Fibroblast of lung (primary cell): ENCODE data around the gene TBX15. TPM values are rescaled to one million over a fixed set of nuclear protein-coding genes. Genes with fewer than 3 reads are reported as not detected.

ENCODE experiments used
- DNase-seq, 2 donors: peaks; one replicate each; pipeline versions ENCODE4 v3.0.0 to v3.0.0-alpha.2; 2010; ENCODE audit warnings: low read depth in 2 of 2
- H2AFZ ChIP-seq: 2 replicates; pipeline ENCODE4 v1.5.1; 2012; ENCODE audit warnings: low read length, control low read depth, inconsistent platforms
- H3K27ac ChIP-seq: 2 replicates; pipeline ENCODE4 v1.5.1; 2011; ENCODE audit warnings: low read length, control low read depth; ENCODE audit not compliant: insufficient read depth
- H3K27me3 ChIP-seq: 2 replicates; pipeline ENCODE4 v1.5.1; 2011; ENCODE audit warnings: mild to moderate bottlenecking, low read length; ENCODE audit not compliant: control insufficient read depth, insufficient read depth
- H3K36me3 ChIP-seq: 2 replicates; pipeline ENCODE4 v1.5.1; 2011; ENCODE audit warnings: low read length; ENCODE audit not compliant: control insufficient read depth, insufficient read depth
- H3K4me1 ChIP-seq: 2 replicates; pipeline ENCODE4 v1.5.1; 2011; ENCODE audit warnings: low read length; ENCODE audit not compliant: control insufficient read depth, insufficient read depth; ENCODE audit errors: extremely low read depth
- H3K4me2 ChIP-seq: 2 replicates; pipeline ENCODE4 v1.5.1; 2011; ENCODE audit warnings: low read length, control low read depth; ENCODE audit not compliant: insufficient read depth; ENCODE audit errors: extremely low read depth
- H3K4me3 ChIP-seq, 4 experiments: fragments of 200-600 bp in 1 of 4; sonication (generic) in 1 of 4; replicated peaks in 1 of 4; 2 replicates each; pipeline ENCODE4 v1.5.1; 2011 to 2016; ENCODE audit warnings: low read length in 4 of 4, low read depth in 3 of 4, mild to moderate bottlenecking in 3 of 4, control low read depth in 2 of 4, inconsistent platforms in 1 of 4, mixed read lengths in 1 of 4; ENCODE audit not compliant: insufficient read depth in 1 of 4; ENCODE audit errors: control extremely low read depth in 1 of 4
- H3K79me2 ChIP-seq: 2 replicates; pipeline ENCODE4 v1.5.1; 2012; ENCODE audit warnings: mild to moderate bottlenecking, low read length, inconsistent platforms; ENCODE audit not compliant: control insufficient read depth, insufficient read depth
- H3K9ac ChIP-seq: 2 replicates; pipeline ENCODE4 v1.5.1; 2011; ENCODE audit warnings: mild to moderate bottlenecking, low read length, control low read depth; ENCODE audit not compliant: insufficient read depth
- H3K9me3 ChIP-seq: 2 replicates; pipeline ENCODE4 v1.5.1; 2012; ENCODE audit warnings: low read depth, low read length; ENCODE audit not compliant: control insufficient read depth, insufficient read depth
- H4K20me1 ChIP-seq: 2 replicates; pipeline ENCODE4 v1.5.1; 2011; ENCODE audit warnings: low read length; ENCODE audit not compliant: control insufficient read depth, insufficient read depth; ENCODE audit errors: extremely low read depth
- CTCF ChIP-seq, 2 donors: IDR thresholded peaks in 1 of 2; conservative IDR thresholded peaks in 1 of 2; 1 replicate in 1 of 2; 2 replicates in 1 of 2; pipeline ENCODE4 v1.5.1; 2011 to 2012; ENCODE audit warnings: low read length in 2 of 2, control low read depth in 1 of 2, inconsistent platforms in 1 of 2, low read depth in 1 of 2, mild to moderate bottlenecking in 1 of 2
- EZH2 ChIP-seq: IDR thresholded peaks from 2 replicates; pipeline ENCODE4 v1.5.1; 2012; ENCODE audit warnings: low read length, control low read depth, mild to moderate bottlenecking; ENCODE audit errors: missing control alignments
- polyA plus RNA-seq, 2 donors: library from polyadenylated mRNA; depleted of rRNA in 1 of 2; stranded (reverse) in 1 of 2; unstranded in 1 of 2; fragments of >200 nt; gene quantifications; 2 replicates each; pipeline ENCODE4 v1.2.1, GENCODE V29; 2011 to 2012; ENCODE audit warnings: missing spikeins in 1 of 2
- total RNA-seq: library from RNA; depleted of rRNA; stranded (reverse); fragments of >200 nt; gene quantifications from 2 replicates; pipeline ENCODE4 v1.2.1, GENCODE V29; 2014

TBX15 gene
- total and polyA plus RNA-seq, 2 donors (not counting 1 experiment from before 2014, with no cell fraction given): 0.50 to 0.99 TPM

GRCh38 chr1:118896416-118896815 is 91.7 kb downstream of the TBX15 start:
- Histone ChIP-seq H3K9ac (no peak overlapping the region), H3K4me2 (no peak overlapping the region), H3K4me1 (no peaks in the 10 kb centered on the region), H3K36me3 (no peaks in the 10 kb centered on the region), H3K4me3 (no peak overlapping the region), H3K27me3 (no peaks in the 10 kb centered on the region), H3K27ac (no peak overlapping the region), H4K20me1 (no peaks in the 10 kb centered on the region), H3K9me3 (no peaks in the 10 kb centered on the region), H2AFZ (no peak overlapping the region), H3K79me2 (no peaks in the 10 kb centered on the region)
- no peak for DNase-seq
- TF ChIP-seq CTCF (conservative IDR thresholded peaks at IDR 0.05 in 1 of 2, IDR thresholded peaks at IDR 0.05 in 1 of 2; ENCODE audit: low read depth in 1 of 2, low read length in 2 of 2) (no peak), EZH2 (no peak)

GRCh38 chr1:118894836-118895235 is 93.3 kb downstream of the TBX15 start:
- no peak overlapping the region for H3K9ac ChIP-seq
- no peaks in the 10 kb centered on the region for H3K27me3 ChIP-seq
- no peak overlapping the region for H3K27ac ChIP-seq
- H2AFZ ChIP-seq: no peak overlapping the region
- DNase-seq: no peak
- TF ChIP-seq EZH2 (no peak), CTCF (conservative IDR thresholded peaks at IDR 0.05 in 1 of 2, IDR thresholded peaks at IDR 0.05 in 1 of 2; ENCODE audit: low read depth in 1 of 2, low read length in 2 of 2) (no peak)
- H3K4me2 ChIP-seq: no peak overlapping the region
- H3K9me3 ChIP-seq: no peaks in the 10 kb centered on the region
- no peaks in the 10 kb centered on the region for H3K79me2 ChIP-seq
- no peak overlapping the region for H3K4me3 ChIP-seq
- no peaks in the 10 kb centered on the region for H3K4me1 ChIP-seq
- no peaks in the 10 kb centered on the region for H3K36me3 ChIP-seq
- H4K20me1 ChIP-seq: no peaks in the 10 kb centered on the region

GRCh38 chr1:118890851-118891384 is 97.2 kb downstream of the TBX15 start:
- H3K4me3 ChIP-seq: no peak overlapping the region
- no peak for DNase-seq
- no peak overlapping the region for H3K27ac ChIP-seq
- H3K27me3 ChIP-seq: no peaks in the 10 kb centered on the region
- no peak overlapping the region for H3K9ac ChIP-seq
- no peaks in the 10 kb centered on the region for H3K36me3 ChIP-seq
- no peaks in the 10 kb centered on the region for H3K79me2 ChIP-seq
- no peaks in the 10 kb centered on the region for H3K4me1 ChIP-seq
- H3K4me2 ChIP-seq: no peak overlapping the region
- H2AFZ ChIP-seq: no peak overlapping the region
- TF ChIP-seq EZH2: no peak
- no peak for TF ChIP-seq CTCF (conservative IDR thresholded peaks at IDR 0.05 in 1 of 2, IDR thresholded peaks at IDR 0.05 in 1 of 2; ENCODE audit: low read depth in 1 of 2, low read length in 2 of 2)
- H4K20me1 ChIP-seq: no peaks in the 10 kb centered on the region
- H3K9me3 ChIP-seq: no peaks in the 10 kb centered on the region
